ENCODE measurements around the gene LYPD6B. TPM values are rescaled to one million over a fixed set of nuclear protein-coding genes. Genes with fewer than 3 reads are reported as not detected.

The LYPD6B gene
- total RNA-seq, 1 experiment from 2014 or later = 0.37 TPM

DNA sequence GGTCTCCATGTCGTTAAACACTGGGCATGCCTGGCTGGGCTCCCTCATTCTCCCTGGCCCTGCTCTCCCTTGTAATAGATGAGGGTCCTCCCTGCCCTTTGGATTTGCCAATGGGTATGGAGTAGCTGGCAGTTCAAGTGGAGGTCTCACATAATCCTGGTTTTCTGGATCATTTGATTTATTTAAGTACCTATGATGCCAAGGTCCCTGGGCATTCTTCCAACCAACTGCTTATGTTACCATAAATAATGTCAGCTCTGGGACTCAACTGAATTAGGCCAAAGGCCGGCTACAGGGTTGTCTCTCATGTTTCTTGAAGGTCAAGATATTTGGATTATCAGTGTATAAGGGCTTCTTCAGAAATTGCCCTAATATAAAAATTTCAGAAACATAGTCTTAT is 186.9 kb downstream of the LYPD6B start:
- H3K36me3 Mint-ChIP-seq (ENCODE audit: insufficient read depth, unreplicated experiment) = no peaks in the 10 kb centered on the region
- H3K9me3 Mint-ChIP-seq (ENCODE audit: unreplicated experiment) = no peaks in the 10 kb centered on the region
- H3K27ac Mint-ChIP-seq (ENCODE audit: low read depth, unreplicated experiment) = no peak overlapping the region
- peaks cover 24% of the 10 kb centered on the region for H3K27me3 Mint-ChIP-seq (ENCODE audit: insufficient read depth, unreplicated experiment)
- no peak overlapping the region for H3K4me3 Mint-ChIP-seq (ENCODE audit: unreplicated experiment)
- POLR2A ChIA-PET = no interaction called here
- H3K4me1 Mint-ChIP-seq (ENCODE audit: insufficient read depth, unreplicated experiment) = no peaks in the 10 kb centered on the region
- no peak for DNase-seq (ENCODE audit: unreplicated experiment)
- CTCF ChIA-PET = no interaction called here
- no TSS peak for BruUV-seq (replicated peaks)
- TF ChIP-seq, protein P1, sequence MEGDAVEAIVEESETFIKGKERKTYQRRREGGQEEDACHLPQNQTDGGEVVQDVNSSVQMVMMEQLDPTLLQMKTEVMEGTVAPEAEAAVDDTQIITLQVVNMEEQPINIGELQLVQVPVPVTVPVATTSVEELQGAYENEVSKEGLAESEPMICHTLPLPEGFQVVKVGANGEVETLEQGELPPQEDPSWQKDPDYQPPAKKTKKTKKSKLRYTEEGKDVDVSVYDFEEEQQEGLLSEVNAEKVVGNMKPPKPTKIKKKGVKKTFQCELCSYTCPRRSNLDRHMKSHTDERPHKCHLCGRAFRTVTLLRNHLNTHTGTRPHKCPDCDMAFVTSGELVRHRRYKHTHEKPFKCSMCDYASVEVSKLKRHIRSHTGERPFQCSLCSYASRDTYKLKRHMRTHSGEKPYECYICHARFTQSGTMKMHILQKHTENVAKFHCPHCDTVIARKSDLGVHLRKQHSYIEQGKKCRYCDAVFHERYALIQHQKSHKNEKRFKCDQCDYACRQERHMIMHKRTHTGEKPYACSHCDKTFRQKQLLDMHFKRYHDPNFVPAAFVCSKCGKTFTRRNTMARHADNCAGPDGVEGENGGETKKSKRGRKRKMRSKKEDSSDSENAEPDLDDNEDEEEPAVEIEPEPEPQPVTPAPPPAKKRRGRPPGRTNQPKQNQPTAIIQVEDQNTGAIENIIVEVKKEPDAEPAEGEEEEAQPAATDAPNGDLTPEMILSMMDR (IDR thresholded peaks at IDR 0.05; ENCODE audit: unreplicated experiment) = no peak
- intact Hi-C loops (cut with micrococcal nuclease) = no loop called here

DNA sequence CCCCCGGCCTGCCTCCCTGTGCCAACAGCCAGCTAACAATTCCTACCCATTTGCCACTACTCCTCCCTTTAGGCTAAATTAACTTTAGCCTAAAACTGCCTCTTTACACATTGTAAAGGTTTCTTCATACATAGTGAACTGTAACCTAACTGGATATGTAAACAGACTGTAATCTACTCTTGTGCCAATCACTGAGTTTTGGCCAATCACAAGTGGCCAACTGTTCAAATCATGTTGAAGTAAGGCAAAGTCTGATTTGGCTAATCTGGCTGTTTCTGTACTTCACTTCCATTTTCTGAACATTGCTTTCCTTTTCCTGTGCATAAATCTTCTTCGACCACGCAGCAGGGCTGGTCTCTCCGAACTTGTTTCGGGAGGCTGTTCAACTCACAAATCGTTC is 188.3 kb downstream of the LYPD6B start:
- H3K27ac Mint-ChIP-seq (ENCODE audit: low read depth, unreplicated experiment) = no peak overlapping the region
- DNase-seq (ENCODE audit: unreplicated experiment) = no peak
- H3K27me3 Mint-ChIP-seq (ENCODE audit: insufficient read depth, unreplicated experiment) = peaks cover 33% of the 10 kb centered on the region
- H3K4me3 Mint-ChIP-seq (ENCODE audit: unreplicated experiment) = no peak overlapping the region
- H3K36me3 Mint-ChIP-seq (ENCODE audit: insufficient read depth, unreplicated experiment) = no peaks in the 10 kb centered on the region
- H3K4me1 Mint-ChIP-seq (ENCODE audit: insufficient read depth, unreplicated experiment) = no peaks in the 10 kb centered on the region
- intact Hi-C loops (cut with micrococcal nuclease) = no loop called here
- CTCF ChIA-PET = no interaction called here
- TF ChIP-seq, protein P1 (IDR thresholded peaks at IDR 0.05; ENCODE audit: unreplicated experiment) = no peak
- BruUV-seq (replicated peaks) = no TSS peak
- POLR2A ChIA-PET = no interaction called here
- no peaks in the 10 kb centered on the region for H3K9me3 Mint-ChIP-seq (ENCODE audit: unreplicated experiment)

DNA sequence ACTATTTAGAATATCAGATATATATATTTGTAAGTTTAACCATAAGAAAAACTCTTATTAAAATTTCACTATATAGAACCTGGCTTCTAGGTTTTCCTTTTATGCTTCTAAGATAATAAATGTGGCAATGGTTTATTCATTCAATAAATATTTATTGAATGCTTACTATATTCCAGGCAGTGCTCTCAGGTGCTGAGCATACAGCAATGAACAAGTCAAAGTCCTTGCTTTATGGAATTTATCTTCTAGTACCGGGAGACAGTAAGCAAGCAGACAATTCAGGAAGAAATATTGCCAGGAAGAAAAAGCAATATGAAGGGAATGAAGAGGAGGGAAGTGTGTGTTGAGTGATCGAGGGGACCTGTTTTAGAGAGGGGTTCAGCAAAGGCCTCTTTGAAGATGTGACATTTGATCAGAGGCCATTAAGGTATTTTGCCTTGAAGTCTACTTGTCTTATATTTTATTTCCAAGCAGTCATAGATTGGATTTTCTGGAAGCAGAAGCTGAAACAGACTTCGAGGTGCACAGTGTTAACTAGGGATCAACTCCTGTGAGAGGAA is 197.4 kb downstream of the LYPD6B start:
- H3K9me3 Mint-ChIP-seq (ENCODE audit: unreplicated experiment) = no peaks in the 10 kb centered on the region
- ChIA-PET CTCF (no interaction called here), POLR2A (no interaction called here)
- DNase-seq (ENCODE audit: unreplicated experiment) = no peak
- no peak overlapping the region for H3K4me3 Mint-ChIP-seq (ENCODE audit: unreplicated experiment)
- peaks cover 30% of the 10 kb centered on the region for H3K27me3 Mint-ChIP-seq (ENCODE audit: insufficient read depth, unreplicated experiment)
- no peak overlapping the region for H3K27ac Mint-ChIP-seq (ENCODE audit: low read depth, unreplicated experiment)
- intact Hi-C loops (cut with micrococcal nuclease) = no loop called here
- H3K4me1 Mint-ChIP-seq (ENCODE audit: insufficient read depth, unreplicated experiment) = no peaks in the 10 kb centered on the region
- BruUV-seq (replicated peaks) = no TSS peak
- TF ChIP-seq, protein P1 (IDR thresholded peaks at IDR 0.05; ENCODE audit: unreplicated experiment) = no peak
- H3K36me3 Mint-ChIP-seq (ENCODE audit: insufficient read depth, unreplicated experiment) = no peaks in the 10 kb centered on the region

DNA sequence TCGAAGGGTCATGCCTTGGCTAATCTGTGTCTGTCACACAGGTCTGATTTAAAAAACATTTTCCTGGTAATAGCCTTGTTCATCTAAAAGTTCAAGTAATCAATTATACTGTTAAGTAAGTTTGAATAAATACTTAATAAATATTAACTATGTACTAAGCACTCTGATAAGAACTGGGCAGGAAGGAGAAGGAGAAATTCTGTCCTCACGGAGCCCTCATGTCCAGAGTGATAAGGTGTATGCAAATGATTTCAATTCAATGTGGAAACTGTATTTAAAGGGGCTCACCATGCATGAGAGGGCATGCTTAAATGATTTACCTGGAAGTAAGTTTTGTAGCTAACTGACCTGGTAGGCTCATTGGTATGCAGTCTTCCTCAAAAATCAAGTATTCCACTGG is 197.9 kb downstream of the LYPD6B start:
- Mint-ChIP-seq H3K9me3 (ENCODE audit: unreplicated experiment) (no peaks in the 10 kb centered on the region), H3K27me3 (ENCODE audit: insufficient read depth, unreplicated experiment) (peaks cover 25% of the 10 kb centered on the region), H3K36me3 (ENCODE audit: insufficient read depth, unreplicated experiment) (no peaks in the 10 kb centered on the region), H3K4me3 (ENCODE audit: unreplicated experiment) (no peak overlapping the region), H3K27ac (ENCODE audit: low read depth, unreplicated experiment) (no peak overlapping the region), H3K4me1 (ENCODE audit: insufficient read depth, unreplicated experiment) (no peaks in the 10 kb centered on the region)
- TF ChIP-seq, protein P1 (IDR thresholded peaks at IDR 0.05; ENCODE audit: unreplicated experiment) = no peak
- intact Hi-C loops (cut with micrococcal nuclease) = no loop called here
- ChIA-PET POLR2A (no interaction called here), CTCF (no interaction called here)
- DNase-seq (ENCODE audit: unreplicated experiment) = no peak
- BruUV-seq (replicated peaks) = no TSS peak

All from MCF 10A (cell line).